Measurements from ENCODE around the gene SMURF1.

SMURF1 gene

DNA sequence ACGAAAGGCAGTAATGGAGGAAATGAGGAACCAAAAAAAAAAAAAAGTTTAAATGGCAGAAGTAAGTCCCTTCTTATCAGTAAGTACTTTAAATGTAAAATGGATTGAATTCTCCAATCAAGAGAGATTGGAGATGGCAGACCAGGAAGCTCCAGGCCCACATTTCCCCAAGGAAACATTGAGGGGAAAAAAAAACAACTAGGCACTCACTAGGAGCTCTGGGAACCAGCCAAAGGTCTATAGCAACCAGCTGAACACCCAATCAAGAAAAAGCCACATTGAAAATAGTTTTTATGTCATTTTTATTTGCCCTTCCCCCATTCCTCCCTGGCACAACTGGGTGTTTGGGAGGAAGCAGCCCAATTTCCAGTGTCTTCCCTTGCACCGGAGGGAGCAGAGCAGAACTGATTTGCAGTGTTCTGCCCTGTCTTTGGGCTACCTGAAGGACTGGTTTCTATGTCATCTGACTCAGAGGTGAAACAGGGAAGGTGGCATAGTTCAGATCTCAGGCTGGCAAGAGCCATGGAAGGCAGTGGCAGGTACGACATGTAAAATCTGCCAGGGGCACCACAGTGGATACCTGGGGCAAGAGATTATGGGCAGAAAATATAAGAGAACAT is 121.9 kb downstream of the SMURF1 start:
- DNase-seq = no peak

DNA sequence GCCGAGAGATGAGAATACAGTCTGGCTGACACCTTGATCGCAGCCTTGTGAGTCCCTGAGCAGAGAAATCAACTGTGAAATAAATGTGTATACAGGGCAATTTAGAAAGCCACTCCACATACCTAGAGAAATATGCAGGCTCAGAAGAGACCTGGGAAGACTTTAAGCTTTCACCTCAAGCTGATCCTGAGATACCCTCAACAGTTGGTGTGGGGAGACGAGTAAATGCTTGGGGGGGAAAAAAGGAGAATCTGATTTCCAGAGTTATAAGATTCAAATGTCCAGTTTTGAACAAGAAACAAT is 123.5 kb downstream of the SMURF1 start:
- no peak for DNase-seq

- DNase-seq = no peak
Measured at GRCh38 chr7:99019523-99020412, 124.1 kb downstream of the SMURF1 start.

DNA sequence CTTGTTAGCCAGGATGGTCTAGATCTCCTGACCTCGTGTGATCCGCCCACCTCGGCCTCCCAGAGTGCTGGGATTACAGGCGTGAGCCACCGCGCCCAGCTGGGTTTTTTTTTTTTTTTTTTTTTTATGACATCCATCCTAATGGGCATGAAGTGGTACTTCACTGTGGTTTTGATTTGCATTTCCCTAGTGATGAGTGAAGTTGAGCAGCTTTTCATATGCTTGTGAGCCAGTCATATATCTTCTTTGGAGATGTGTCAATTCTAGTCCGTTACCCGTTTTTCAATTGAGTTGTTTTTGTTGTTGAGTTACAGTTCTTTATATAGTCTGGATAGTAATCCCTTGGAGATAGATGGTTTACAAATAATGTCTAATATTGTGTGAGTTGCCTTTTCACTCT is 127.7 kb downstream of the SMURF1 start:
- no peak for DNase-seq

GRCh38 chr7:99014113-99014985 is 129.6 kb downstream of the SMURF1 start:
- no peak for DNase-seq

DNA sequence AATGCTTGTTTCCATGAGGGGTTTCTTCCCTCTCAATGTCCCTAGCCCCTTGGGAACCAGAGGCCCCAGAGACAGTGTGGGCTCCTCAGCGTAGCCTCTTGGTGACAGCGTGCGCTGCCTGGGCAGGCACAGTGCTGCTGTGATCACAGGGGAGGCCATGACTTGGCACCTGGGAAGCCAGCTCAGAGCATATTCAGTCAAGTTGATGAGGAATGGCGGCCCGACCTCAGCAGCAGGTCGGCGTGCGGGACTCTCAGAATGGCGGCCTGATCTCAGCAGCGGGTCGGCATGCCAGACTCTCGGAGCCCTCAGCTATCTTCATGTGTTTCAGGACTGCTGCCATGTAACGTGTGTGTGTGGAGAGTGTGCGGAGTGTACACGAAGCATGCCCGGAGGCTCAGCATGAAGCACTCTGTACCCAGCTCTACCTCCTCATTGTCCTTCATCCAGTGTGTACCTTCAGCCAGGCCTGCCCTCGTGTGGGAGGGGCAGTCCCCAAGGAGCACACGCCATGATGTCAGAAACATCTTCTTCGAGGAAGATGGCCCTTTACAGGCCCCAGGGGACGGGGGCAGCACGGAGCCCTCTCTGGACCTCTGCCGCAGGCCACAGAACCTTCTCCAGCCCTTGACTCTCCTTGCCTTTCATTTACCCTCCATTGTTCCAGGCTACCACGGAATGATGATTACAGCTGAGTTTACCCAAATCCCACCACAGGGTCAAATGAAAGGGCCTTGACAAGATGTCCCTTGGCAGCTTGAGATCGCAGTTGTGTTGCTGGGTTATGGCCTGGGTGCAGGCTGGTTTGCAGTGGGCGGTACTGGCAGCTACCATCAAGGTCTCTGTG is 130.4 kb downstream of the SMURF1 start:
- no peak for DNase-seq

DNA sequence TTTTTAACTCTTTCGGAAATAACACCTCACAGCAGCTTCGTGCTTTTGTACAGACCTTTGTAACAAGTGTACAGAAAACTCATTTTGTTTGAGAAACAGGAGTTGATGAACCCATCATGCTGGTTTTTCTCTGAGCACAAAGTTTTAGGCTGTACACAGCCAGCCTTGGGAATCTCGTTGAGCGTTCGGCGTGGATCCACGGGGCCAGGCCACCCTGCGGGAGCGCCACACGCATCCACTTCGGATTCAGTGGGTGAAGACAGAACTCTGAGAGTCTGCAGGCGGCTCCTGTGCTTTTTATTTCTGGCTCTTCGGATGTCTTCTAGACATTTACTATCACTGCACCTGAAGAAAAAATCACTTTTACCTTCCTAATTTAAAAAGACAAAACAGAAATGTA is 131.2 kb downstream of the SMURF1 start:
- no peak for DNase-seq

DNA sequence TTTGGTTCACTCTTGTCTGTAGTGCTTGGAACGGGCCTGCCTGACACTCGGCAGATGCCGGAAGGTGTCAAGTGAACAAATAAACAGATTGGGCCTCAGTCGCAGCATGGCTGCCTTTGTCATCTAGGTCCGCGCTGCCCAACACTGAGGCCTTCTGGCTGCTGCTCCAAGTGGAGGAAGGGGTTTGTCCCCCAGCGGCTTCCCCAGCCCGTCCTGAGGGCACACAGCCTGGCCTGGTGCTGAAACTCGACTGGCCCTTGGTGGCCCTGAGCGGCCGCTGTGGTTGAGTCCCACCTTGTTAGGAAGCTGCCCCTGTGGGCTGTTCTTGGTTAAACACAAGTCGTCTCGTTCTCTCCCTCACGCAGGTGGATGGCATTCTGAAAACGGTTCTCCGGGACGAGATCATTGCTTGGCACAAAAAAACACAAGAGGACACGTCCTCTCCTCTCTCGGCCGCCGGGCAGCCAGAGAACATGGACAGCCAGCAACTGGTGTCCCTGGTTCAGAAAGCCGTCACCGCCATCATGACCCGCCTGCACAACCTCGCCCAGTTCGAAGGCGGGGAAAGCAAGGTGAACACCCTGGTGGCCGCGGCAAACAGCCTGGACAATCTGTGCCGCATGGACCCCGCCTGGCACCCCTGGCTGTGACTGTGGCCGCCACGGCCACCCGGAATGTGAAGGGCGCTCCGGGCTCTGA is 132.1 kb downstream of the SMURF1 start:
- no peak for DNase-seq

- DNase-seq = no peak
Measured at GRCh38 chr7:99011341-99011705, 132.6 kb downstream of the SMURF1 start.

DNA sequence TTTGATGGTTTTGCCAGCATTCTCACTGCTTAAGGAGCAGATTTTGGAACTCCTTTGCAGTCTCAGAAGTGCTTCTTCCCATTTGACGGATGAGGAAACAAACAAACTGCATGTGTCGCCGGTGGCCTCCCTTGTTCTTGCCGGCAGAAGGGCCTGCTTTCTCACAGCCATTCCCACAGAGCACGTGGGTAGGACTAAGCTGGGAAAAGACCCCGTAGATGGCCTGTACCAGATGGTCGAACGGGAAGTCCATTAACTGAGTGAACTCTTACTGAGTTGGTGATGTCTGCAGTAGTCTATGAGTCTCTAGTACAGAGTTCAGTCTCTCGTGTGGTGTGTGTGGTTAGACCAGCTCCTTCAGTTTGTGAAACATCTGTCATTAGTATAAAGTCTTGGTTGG is 133.6 kb downstream of the SMURF1 start:
- DNase-seq = no peak

DNA sequence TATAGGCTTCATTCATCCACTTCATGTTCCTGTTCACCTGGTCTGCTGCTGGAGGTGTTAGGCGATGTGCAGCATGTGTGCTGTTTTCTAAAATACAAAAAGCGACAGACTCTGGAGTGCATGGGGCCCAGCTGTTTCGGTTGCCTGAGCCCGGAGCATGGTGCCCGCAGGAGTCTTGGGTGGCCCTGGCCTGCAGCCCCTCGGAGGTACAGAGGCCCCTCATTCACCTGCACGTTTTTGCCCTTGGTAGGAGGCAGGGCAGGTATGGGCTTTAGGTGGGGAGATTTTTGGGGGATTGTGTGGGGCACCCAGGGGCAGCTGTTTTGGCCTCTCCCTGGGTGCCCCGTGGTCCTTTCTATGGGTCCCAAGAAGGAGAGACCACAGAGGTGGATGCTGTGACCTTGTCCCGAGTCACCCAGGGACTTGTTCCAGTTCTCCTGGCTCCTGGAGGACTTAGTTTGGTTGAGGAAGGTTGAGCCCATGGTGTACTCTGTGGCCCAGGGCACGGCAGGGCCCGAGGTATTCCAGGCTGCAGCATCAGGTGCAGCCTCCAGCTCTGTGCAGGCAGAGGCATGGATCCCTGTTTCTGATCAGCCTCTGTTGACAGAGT is 134.9 kb downstream of the SMURF1 start:
- DNase-seq = no peak

GRCh38 chr7:99008181-99008631 is 135.7 kb downstream of the SMURF1 start:
- no peak for DNase-seq

DNA sequence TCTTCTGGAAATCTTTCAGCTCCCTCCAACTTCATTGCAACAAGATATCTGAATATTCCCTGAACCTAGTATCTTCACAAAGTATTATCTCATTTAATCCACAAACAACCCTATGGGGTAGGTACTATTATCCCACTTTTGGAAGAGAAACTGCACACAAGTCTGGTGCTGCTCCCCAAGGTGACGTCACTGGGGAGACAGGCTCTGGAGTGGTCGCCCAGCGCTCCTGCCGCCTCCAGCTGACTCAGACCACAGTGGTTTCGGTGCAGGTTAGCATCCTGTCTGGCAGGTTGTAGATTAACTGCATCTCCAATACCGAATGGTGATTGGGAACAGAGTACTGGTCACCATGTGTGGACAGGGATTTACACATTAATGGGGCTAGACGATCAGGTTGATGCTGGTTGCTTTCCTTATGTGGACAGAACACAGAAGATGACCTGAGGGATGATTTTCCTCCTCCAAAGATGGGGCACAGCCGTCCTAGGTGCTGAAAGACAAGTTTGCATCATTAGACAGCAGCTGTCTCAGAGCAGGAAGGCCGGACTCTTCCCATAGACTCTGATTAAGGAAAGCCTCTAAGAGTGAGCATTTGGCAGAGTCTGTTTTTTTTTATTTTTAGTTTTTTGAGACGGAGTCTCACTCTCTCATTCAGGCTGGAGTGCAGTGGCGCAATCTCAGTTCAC is 137.0 kb downstream of the SMURF1 start:
- no peak for DNase-seq

DNA sequence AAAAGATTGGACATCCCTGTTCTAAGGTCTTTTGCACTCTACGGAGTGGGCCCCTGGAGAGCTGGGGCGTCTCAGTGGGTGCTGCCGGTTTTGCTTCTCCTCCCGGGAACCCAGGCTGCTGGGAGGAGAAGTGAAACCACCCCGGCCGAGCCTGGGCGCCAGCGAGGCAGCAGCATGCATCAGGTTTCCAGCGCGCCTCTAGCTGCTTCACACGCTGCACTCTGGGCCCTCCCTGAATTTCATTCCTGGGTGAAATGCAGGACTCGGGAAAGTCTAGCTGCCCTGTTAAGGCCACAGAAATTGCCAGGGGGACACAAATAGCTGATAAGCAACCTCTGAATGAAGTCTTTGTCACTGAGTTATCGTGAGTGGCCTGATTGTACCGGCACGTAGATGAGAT is 138.1 kb downstream of the SMURF1 start:
- DNase-seq = no peak

GRCh38 chr7:99004781-99005500 is 139.0 kb downstream of the SMURF1 start:
- no peak for DNase-seq

- DNase-seq = no peak
Measured at GRCh38 chr7:99004216-99004615, 139.7 kb downstream of the SMURF1 start.

GRCh38 chr7:99003419-99003818 is 140.5 kb downstream of the SMURF1 start:
- no peak for DNase-seq

DNA sequence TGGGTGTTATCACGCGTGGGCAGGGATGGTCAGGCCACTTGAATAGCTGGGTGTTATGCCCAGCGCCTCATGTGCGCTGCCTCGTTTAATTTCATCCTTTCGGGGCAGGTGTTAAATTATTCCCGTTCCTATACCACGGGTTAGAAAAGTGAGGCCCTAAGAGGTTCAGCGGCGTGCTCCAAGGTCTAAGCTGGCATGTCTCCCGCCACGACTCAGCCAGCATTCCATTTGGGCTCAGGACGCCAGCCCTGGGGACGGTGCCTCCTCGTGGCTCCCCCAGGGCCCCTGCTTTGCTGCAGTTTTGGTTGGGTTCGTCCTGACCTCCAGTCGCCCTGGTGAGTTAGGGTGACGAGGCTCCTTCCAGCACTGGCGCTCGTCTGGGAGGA is 141.1 kb downstream of the SMURF1 start:
- no peak for DNase-seq

GRCh38 chr7:99002148-99002826 is 141.6 kb downstream of the SMURF1 start:
- no peak for DNase-seq

Data from activated effector memory CD4-positive, alpha-beta T cell treated with Interleukin-2 at 50 U/mL for 16 hours (primary cell).